GM12872 (cell line): ENCODE data around the gene SOCS3.

Experiments
- TF ChIP-seq, protein P1 (sequence below): IDR thresholded peaks from 3 replicates; pipeline ENCODE4 v1.5.1; 2011; ENCODE audit warnings: low read depth, mild to moderate bottlenecking, low read length, moderate library complexity; ENCODE audit not compliant: insufficient read depth

The SOCS3 gene

DNA sequence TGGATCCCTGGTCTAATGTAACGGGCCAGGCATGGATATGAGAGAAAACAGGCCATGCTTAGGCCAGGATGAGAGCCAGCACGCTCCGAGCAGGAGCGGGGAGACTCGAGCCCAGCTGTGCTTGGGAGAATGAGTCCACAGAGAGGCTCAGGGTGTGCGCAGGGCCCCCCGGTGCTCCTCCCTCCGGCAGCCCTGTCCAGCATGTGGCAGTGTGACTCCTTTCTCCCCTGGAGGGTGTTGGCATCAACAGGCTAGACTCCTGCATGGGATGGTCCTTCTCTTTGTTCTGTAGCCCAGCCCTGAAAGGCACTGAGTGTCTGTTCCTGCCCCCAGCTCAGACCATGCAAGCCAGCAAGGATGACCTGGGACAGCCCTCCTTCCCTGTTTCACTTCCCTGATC lies 42.0 kb upstream of the SOCS3 start:
- TF ChIP-seq, protein P1, sequence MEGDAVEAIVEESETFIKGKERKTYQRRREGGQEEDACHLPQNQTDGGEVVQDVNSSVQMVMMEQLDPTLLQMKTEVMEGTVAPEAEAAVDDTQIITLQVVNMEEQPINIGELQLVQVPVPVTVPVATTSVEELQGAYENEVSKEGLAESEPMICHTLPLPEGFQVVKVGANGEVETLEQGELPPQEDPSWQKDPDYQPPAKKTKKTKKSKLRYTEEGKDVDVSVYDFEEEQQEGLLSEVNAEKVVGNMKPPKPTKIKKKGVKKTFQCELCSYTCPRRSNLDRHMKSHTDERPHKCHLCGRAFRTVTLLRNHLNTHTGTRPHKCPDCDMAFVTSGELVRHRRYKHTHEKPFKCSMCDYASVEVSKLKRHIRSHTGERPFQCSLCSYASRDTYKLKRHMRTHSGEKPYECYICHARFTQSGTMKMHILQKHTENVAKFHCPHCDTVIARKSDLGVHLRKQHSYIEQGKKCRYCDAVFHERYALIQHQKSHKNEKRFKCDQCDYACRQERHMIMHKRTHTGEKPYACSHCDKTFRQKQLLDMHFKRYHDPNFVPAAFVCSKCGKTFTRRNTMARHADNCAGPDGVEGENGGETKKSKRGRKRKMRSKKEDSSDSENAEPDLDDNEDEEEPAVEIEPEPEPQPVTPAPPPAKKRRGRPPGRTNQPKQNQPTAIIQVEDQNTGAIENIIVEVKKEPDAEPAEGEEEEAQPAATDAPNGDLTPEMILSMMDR = no peak

DNA sequence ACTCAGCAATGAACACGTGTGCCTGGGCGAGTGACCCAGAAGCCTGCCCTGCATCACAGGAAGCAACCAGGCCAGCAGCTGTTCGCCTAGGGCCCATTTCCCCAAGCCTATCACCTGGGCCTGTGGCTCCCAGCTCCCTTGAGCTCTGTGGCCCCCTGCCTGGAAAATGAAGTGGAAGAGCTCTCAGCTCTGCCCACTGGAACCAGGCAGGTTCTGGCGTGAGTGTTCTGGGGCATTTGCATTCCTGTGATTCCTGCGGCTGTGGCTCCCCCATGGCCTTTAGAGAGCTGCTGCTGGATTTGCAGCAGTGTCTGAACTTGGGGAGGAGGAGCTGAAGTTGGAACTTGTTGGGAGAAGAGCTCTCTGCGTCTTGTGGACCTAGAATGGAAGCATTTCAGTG lies 41.4 kb upstream of the SOCS3 start:
- TF ChIP-seq, protein P1 = no peak

DNA sequence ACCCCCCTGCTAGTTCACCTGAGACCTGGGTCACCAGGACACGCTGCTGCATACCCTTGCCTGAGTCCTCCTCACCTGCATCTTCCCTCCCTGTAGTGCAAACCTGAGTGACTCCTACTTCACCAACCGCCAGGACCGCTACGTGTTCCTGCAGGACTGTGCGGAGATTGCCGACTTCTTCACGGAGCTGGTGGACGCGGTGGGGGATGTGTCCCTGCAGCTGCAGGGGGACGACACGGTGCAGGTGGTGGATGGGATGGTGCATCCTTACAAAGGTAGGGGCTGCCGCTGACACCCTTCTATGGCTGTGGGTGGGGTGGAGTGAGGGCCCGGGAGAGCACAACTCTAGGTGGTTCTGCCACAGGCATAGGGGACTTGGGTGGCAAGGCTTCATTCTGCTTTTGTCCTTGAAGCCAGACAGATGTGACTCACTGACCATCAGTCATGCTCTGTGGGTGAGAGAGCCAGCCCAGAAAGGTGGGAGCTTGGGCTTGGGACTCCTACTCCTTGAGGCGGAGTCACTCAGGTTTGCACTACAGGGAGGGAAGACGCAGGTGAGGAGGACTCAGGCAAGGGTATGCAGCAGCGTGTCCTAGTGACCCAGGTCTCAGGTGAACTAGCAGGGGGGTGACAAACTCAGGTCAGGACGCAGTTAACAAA lies 40.8 kb upstream of the SOCS3 start:
- TF ChIP-seq, protein P1 = no peak

DNA sequence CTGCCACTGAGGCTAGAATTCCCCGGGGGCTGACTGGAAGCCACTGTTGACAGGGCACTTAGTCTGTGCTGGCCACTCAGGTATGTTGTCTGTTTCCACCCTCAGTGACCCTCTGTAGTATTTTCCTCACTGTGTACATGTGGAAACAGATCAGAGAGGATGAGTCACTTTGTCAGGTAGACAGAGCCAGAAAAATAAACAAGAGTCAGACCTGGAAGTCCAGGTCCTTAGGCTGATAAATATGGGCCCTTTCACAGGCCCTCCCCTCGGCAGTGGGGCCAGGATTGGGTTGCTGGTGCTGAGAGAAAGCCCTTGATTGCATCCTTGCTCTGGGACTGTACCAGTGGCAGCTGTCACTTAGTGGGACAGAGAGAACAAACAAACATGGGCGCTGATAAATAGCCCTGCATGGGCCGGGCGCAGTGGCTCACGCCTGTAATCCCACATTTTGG lies 39.8 kb upstream of the SOCS3 start:
- TF ChIP-seq, protein P1 = no peak

DNA sequence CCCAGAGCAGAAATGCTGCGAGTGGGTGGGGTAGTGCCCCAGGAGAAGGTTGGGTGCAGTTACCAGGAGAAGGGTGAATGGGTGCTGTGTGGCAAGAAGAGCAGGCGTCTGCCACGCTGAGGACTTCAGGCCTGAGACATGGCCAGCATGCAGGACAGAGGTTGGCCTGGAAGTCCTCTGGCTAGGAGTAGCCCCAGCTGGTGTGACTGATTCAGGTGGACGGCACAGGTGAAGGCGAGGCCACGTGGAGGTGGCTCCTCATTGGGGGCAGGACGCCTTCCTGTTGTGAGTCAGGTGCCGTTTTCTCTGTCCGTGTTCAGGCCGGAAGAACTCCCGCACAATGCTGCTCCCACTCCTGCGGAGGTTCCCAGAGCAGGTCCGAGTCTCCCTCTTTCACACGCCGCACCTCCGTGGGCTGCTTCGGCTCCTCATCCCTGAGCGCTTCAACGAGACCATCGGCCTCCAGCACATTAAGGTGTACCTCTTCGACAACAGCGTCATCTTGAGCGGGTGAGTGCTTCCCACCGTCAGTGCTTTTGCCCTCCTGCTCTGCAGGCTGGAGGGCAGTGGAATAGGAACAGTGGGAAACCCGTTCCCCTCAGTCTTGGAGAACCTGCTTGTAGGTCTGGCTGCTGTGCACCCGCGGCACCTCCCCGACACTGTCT lies 39.3 kb upstream of the SOCS3 start:
- TF ChIP-seq, protein P1 = no peak

DNA sequence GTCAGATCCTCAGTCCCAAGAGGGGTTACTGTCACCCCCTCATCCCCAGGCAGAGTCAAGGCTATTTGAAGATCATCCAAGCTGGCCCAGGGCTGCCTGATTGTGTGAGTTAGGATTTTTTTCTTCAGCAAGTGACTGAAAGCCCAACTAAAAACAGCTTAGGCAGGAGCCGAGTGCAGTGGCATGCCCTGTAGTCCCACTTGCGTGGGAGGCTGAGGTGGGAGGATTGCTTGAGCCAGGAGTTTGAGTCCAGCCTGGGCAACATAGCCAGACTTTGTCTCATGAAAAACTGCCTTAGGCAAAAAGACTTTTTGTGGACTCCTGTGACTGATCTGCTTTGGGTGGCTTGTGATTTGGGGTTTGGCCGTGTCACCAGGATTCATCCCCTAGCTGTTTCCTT lies 38.5 kb upstream of the SOCS3 start:
- TF ChIP-seq, protein P1 = no peak

DNA sequence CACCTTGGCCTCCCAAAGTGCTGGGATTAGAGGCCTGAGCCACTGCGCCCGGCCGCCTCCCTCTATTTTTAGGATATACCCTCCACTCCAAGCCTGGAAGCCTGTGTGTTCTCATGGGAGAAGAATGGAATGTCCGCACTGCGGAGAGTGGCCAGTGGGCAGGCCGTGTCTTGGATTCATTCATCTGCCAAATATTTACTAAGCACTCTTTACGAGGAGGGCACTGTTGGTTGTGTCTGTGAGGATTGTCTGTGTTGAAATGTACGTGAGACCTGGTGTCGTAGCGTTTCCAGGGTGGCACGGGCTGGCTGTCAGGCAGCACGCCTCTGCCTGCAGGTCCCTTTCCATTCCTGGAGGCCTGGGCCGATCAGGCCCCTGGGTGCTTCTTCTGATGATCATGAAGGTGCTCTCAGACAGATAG lies 37.8 kb upstream of the SOCS3 start:
- TF ChIP-seq, protein P1 = no peak
